Measurements from ENCODE around the gene HSPA8.

DNA sequence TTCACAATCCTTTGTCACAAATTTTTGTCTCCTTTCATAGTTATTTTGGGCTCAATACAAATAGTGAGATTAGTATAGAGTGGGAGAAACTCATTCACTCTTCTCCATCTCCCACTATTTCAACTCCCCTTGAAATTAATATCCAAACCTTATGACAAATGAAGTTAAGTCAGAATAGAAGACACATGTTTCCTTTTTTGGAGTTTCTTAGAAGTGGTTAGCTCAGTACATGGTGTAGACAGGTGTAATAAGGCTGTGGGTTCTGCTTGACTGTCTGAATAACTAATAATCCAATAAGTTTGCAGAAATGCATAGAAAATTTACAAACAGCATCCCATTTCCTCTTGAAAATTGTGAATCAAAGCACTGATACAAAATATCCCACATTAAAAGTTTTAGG, 10.8 kb upstream of the HSPA8 start:
- TF ChIP-seq EP300 (conservative IDR thresholded peaks at IDR 0.05; ENCODE audit: poor library complexity, severe bottlenecking) (no peak), TAF1 (IDR thresholded peaks at IDR 0.05; ENCODE audit: low read depth) (no peak), EZH2 (IDR thresholded peaks at IDR 0.05; ENCODE audit: borderline replicate concordance, insufficient read depth, low read length, poor library complexity, severe bottlenecking) (no peak), RAD21 (conservative IDR thresholded peaks at IDR 0.05) (no peak), SMC3 (conservative IDR thresholded peaks at IDR 0.05; ENCODE audit: poor library complexity) (no peak), POLR2AphosphoS5 (IDR thresholded peaks at IDR 0.05) (no peak), MXI1 (conservative IDR thresholded peaks at IDR 0.05; ENCODE audit: poor library complexity, severe bottlenecking) (no peak)
- TF ChIP-seq, protein P1, sequence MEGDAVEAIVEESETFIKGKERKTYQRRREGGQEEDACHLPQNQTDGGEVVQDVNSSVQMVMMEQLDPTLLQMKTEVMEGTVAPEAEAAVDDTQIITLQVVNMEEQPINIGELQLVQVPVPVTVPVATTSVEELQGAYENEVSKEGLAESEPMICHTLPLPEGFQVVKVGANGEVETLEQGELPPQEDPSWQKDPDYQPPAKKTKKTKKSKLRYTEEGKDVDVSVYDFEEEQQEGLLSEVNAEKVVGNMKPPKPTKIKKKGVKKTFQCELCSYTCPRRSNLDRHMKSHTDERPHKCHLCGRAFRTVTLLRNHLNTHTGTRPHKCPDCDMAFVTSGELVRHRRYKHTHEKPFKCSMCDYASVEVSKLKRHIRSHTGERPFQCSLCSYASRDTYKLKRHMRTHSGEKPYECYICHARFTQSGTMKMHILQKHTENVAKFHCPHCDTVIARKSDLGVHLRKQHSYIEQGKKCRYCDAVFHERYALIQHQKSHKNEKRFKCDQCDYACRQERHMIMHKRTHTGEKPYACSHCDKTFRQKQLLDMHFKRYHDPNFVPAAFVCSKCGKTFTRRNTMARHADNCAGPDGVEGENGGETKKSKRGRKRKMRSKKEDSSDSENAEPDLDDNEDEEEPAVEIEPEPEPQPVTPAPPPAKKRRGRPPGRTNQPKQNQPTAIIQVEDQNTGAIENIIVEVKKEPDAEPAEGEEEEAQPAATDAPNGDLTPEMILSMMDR (IDR thresholded peaks at IDR 0.05; ENCODE audit: poor library complexity, severe bottlenecking): no peak
- TF ChIP-seq, protein P2, sequence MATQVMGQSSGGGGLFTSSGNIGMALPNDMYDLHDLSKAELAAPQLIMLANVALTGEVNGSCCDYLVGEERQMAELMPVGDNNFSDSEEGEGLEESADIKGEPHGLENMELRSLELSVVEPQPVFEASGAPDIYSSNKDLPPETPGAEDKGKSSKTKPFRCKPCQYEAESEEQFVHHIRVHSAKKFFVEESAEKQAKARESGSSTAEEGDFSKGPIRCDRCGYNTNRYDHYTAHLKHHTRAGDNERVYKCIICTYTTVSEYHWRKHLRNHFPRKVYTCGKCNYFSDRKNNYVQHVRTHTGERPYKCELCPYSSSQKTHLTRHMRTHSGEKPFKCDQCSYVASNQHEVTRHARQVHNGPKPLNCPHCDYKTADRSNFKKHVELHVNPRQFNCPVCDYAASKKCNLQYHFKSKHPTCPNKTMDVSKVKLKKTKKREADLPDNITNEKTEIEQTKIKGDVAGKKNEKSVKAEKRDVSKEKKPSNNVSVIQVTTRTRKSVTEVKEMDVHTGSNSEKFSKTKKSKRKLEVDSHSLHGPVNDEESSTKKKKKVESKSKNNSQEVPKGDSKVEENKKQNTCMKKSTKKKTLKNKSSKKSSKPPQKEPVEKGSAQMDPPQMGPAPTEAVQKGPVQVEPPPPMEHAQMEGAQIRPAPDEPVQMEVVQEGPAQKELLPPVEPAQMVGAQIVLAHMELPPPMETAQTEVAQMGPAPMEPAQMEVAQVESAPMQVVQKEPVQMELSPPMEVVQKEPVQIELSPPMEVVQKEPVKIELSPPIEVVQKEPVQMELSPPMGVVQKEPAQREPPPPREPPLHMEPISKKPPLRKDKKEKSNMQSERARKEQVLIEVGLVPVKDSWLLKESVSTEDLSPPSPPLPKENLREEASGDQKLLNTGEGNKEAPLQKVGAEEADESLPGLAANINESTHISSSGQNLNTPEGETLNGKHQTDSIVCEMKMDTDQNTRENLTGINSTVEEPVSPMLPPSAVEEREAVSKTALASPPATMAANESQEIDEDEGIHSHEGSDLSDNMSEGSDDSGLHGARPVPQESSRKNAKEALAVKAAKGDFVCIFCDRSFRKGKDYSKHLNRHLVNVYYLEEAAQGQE (IDR thresholded peaks at IDR 0.05; ENCODE audit: borderline replicate concordance): no peak

All from neural cell (in vitro differentiated cells).